HG03439 (cell line): ENCODE data around the gene METTL2A.
"Not testable (repeated sequence)": the region's sequence is repeated elsewhere in the genome, so short reads cannot be mapped to it uniquely, and the experiment has no call there.

ENCODE experiments used
- ATAC-seq: cut with Tn5 transposase; IDR thresholded peaks from one replicate; pipeline ENCODE4 v1.9.1; 2021; ENCODE audit warnings: mild to moderate bottlenecking, moderate library complexity; ENCODE audit not compliant: unreplicated experiment

Gene METTL2A

GRCh38 chr17:62471380-62471880, 47.7 kb downstream of the METTL2A start:
- not testable (repeated sequence) for ATAC-seq

- not testable (repeated sequence) for ATAC-seq
Measured at GRCh38 chr17:62473030-62473982, 49.6 kb downstream of the METTL2A start.

- ATAC-seq: not testable (repeated sequence)
Measured at GRCh38 chr17:62477111-62477510, 53.4 kb downstream of the METTL2A start.

GRCh38 chr17:62477718-62478408, 54.2 kb downstream of the METTL2A start:
- peak; percentile 27 for ATAC-seq

- peak; percentile 54 for ATAC-seq
Measured at GRCh38 chr17:62478424-62478879, 54.8 kb downstream of the METTL2A start, which contains the start of gene TLK2. TLK2 (plus strand) TSS chr17:62478825; CDS start chr17:62481126, 2,301 bp downstream.

- ATAC-seq: peak; percentile 32
Measured at GRCh38 chr17:62478880-62479638, 55.4 kb downstream of the METTL2A start.

GRCh38 chr17:62479639-62480258, 56.1 kb downstream of the METTL2A start:
- ATAC-seq: not testable (repeated sequence)

- not testable (repeated sequence) for ATAC-seq
Measured at GRCh38 chr17:62482553-62482952, 58.9 kb downstream of the METTL2A start.

- not testable (repeated sequence) for ATAC-seq
Measured at GRCh38 chr17:62490990-62491389, 67.3 kb downstream of the METTL2A start.

GRCh38 chr17:62493049-62493655, 69.5 kb downstream of the METTL2A start:
- ATAC-seq: not testable (repeated sequence)

- not testable (repeated sequence) for ATAC-seq
Measured at GRCh38 chr17:62494073-62494472, 70.4 kb downstream of the METTL2A start.

- ATAC-seq: not testable (repeated sequence)
Measured at GRCh38 chr17:62496344-62496743, 72.6 kb downstream of the METTL2A start.

GRCh38 chr17:62498796-62499195, 75.1 kb downstream of the METTL2A start:
- ATAC-seq: not testable (repeated sequence)
